GM21825 (cell line): ENCODE measurements around the gene LRIT2.

Experiments
- ATAC-seq: cut with Tn5 transposase; IDR thresholded peaks from one replicate; pipeline ENCODE4 v1.9.1; 2021; ENCODE audit warnings: mild to moderate bottlenecking, moderate library complexity; ENCODE audit not compliant: unreplicated experiment

The LRIT2 gene

GRCh38 chr10:84243759-84244158, 18.4 kb upstream of the LRIT2 start:
- no peak for ATAC-seq

- no peak for ATAC-seq
Observed at GRCh38 chr10:84241185-84241790, 15.9 kb upstream of the LRIT2 start, which contains the start of gene LRIT1. TSS of gene LRIT1 (minus strand) at chr10:84241546. CDS start at chr10:84241439, 107 bp downstream.

- ATAC-seq, result no peak
Observed at GRCh38 chr10:84238909-84239308, 13.6 kb upstream of the LRIT2 start.

DNA sequence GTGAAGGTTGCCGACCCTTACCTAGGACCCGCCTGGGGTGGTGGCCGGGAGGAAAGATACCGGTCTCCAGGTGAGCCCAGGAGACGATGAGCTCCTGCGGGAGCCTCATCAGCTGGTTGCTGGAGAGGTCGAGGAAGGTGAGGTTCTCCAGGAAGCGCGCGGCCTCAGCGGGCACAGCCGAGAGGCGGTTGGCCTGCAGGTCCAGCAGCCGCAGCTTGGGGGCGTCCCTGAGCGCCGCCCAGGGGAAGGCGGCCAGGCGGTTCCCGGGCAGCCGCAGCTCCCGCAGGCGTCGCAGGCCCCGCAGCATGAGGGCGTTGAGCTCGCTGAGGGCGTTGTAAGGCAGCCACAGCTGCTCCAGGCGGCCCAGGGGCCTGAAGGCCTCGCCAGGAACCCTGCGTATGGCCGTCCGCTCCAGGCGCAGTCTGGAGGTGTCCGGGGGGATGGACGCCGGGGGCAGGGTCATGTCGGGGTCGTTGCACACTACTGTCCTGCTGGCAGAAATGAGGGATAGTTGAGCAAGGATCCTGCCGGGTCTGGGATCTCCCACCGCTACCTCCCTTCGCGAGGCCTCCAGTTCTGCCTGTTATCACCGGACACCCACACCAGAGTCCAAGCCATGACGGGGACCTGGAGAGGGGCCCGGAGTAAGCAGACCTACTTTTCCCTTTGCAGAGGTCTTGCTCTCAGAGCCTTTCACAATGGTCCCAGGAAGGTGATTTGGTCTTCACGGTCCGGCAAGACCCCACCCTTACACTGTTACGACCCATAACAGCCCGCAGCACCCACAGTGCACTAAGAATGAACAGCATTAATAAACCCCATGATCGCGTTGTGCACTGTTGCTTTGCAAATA, 12.1 kb upstream of the LRIT2 start:
- no peak for ATAC-seq

DNA sequence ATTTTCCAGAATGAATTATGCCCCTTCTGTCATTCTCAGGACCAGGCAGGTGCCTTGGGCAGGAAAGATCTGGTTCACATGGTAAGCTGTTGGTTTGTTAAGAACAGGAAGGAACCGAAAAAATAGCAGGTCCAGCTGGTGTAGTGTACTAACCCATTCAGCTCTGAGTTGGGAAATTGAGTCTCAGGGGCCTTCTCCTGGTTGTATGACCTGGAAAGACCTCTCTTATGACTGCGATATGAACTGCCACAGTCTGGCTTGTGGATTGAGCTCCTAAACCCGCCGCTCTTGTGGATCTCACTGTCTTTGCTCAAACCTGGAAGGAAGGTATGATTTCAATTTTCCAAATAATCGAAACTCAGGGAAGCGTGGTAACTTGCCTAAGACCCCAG, 11.5 kb upstream of the LRIT2 start:
- ATAC-seq, result no peak

DNA sequence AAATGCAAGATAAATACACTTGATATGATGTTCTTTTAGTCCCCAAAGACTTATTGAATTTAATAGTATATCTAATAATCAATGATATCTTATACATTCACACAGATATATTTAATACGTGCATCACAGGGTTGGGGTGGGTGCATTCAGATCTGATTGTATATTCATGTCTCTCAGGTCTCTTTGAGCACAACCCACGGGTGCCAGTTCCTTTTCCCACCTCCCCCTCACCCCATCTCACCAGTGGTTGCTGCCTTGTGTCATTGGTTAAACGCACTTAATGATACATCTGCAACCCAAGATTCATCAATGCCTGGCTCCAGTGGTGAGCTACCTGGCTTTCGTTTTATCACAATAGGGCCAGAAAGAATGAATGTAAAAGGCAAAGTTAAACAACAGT, 9.8 kb upstream of the LRIT2 start:
- ATAC-seq, result no peak

GRCh38 chr10:84234479-84234878, 9.1 kb upstream of the LRIT2 start:
- ATAC-seq, result no peak

- no peak for ATAC-seq
Observed at GRCh38 chr10:84233940-84234339, 8.6 kb upstream of the LRIT2 start.

DNA sequence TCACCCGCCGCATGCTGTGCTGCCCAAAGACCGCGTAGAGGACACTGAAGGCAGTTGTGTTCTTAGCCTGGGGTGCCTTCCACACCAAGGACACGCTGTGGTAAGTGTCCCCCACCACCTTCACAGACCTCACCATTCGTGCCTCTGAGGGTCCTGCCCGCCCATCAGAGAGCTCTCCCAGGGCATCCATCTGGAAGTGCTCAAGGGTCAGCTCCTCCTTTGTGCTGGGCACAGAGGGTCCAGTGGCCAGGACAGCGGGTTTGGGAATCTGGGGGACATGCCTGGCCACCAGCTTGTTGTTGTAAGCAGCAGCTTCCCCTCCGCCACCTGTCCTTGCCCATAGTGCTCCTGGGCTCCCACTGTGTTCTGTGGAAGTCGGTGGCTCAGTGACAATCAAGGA, 7.0 kb upstream of the LRIT2 start:
- no peak for ATAC-seq

- no peak for ATAC-seq
Observed at GRCh38 chr10:84230359-84230758, 5.0 kb upstream of the LRIT2 start.

DNA sequence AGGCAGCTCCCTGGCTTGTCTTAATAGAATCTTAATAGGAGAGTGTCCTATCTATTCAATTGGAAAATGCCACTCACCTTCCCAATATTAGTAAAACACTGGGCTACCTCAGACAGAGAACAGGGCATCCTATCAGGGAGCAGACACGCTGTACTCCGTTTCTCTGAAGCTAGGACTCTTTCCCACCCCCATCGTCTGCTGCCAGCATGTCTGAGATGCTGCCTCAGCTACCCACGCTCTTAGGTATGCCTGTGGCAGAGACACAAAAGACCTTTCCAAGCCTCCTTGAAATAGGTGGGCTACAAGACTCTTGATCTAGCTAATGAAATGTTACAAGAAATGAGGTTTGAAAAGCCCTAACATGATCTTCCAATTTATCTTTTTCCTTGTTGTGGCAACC, 2.5 kb upstream of the LRIT2 start:
- no peak for ATAC-seq

DNA sequence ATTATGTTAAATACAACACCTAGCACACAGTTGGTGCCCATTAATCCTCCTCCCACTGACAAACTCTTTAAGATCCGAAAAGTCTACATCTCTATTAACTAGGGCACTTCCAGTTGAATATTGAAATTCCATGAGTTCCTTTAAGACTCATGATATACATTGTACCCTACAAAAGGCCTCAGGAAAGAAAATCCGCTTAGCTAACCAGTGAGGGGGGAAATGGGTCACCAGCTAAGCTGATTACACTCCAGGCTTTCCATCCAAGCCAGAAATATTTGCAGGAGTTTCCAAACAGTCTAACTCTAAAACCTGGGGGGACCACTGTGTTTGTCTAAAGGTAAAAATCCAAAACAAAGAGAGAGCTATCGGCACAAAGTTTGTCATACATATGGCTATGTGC, 1.3 kb upstream of the LRIT2 start:
- no peak for ATAC-seq

- no peak for ATAC-seq
Observed at GRCh38 chr10:84224411-84225028, 824 bp downstream of the LRIT2 start.

DNA sequence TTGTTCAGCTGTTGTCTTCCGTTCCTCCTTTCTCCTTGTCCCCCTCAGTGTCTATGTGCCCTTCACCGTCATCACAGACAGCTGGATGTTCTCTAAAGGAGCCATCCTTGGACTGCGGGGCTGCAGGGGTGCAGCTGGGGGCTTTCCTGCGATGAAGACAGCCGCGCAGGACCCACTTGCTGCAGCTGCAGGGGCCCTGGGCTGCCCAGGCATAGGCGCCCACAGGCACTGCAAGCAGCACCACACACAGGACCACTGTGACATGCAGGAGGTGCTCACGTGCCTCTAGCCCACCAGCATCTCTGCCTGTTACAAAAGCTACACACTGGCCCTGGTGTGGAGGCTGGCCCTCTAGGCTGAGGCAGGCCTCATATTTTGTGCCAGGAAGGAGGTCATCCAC, 3.4 kb downstream of the LRIT2 start:
- no peak for ATAC-seq

DNA sequence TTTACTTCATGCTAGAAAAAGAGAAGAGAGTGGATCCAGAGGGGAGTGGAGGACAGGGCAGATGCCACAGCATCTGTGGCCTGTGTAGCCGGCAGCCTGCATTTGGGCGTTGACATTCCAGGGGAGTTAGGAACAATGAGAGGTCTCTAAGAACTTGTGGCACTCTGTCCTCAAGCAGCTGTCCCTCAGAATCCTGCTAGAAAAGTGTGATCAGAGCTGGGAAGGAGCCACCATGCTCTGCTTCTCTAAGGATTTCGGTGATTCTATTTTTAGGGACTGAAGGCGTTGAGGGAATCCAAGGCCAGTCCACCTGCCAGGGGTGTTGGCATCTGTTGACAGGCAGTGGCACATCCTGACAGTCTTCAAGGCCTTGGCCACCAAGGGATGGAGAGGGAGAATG, 7.6 kb downstream of the LRIT2 start:
- ATAC-seq, result no peak

DNA sequence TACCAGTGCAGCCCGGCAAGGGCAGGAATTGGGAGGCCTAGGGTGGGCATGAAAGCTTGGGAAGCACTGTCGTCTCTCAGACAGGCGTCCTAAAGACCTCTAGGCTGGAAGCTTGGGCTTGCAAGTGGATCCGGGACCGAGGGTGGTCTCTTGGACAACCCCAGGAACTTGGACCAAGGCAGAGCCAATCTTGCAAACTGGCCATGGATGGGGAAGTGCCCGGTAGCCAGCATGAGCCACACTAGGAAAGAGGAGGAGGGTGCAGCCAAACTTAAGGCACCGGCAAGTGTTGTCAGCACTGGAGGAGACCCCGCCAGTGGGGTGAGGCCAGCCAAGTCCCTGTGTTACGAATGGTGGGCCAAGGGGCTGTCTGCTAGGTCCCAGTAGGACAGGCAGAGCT, 8.5 kb downstream of the LRIT2 start:
- ATAC-seq, result no peak

DNA sequence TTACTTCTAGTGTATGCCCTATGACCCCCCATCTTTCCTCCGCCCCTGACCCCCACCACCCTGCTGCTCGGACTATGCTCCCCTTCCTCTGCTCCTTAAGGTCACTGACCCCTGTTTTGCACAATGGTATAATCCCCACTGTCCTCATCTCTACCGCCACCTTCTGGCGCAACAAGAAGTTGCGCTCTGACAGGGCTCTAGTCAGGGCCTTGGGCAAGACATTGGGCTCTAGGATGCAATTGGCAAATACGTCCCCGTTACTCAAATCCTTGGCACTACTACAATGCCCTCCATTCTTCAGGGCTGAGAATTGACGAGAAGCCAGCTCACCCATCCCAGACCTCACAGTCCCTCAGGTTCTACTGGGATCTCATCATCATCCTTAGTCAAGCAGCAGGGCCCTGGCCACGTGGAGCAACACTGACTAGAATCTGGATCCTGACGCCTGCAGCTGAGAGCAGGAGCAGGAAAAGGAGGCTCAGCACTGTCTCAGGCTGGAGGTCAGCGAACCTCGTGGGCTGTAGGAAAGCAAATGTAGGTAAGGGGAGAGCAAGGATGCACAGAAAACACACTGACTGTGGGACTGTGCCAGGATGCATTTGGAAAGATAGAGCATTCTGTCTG, 10.6 kb downstream of the LRIT2 start:
- peak; percentile 72 for ATAC-seq

DNA sequence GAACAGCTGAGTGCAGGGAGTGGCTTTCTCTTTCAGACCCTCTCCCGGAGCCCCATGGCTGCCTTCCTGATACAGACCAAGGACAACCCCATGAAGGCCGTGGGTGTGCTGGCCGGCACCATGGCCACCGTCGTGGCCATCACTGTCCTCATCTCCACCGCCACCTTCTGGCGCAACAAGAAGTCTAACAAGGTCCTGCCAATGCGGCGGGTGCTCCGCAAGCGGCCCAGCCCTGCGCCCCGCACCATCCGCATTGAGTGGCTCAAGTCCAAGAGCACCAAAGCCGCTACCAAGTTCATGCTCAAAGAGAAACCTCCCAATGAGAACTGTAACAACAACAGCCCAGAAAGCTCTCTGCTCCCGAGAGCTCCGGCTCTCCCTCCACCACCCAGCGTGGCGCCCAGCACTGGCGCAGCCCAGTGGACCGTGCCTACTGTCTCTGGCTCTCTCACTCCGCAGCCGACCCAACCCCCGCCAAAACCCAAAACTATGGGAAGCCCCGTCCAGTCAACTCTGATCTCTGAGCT, 11.2 kb downstream of the LRIT2 start:
- ATAC-seq, result no peak

DNA sequence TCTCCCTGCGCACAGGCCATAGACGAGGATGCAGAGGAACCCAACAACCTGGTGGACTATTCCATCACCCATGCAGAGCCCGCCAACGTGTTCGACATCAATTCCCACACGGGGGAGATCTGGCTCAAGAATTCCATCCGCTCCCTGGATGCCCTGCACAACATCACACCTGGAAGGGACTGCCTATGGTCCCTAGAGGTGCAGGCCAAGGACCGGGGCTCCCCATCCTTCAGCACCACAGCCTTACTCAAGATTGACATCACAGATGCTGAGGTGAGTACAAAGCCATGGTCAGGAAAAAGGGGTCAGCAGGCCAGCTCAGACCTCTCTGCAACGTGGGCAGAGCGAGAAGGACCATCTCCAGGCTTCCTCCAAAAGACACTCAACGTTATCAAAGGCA, 12.3 kb downstream of the LRIT2 start:
- no peak for ATAC-seq

- no peak for ATAC-seq
Observed at GRCh38 chr10:84212014-84212413, 13.3 kb downstream of the LRIT2 start.

DNA sequence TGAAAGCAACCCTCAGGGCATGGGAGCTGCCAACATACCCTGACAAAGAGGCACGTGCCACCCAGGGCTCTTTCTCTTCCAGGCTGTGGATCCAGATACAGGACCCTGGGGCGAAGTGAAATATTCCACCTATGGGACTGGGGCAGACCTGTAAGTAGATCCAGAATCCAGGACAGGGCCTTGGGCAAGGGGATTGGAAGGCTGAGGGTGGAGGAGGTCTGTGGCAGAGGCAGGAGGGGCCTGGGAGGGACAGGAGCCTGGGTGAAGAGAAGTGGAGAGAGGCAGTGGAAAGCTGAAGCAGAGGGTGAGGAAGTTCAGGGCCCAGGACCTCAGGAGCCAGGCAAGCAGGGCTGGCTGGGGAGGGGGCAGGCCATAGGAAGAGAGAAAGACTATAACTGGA, 13.8 kb downstream of the LRIT2 start:
- ATAC-seq, result no peak
